Measurements from ENCODE around the gene SRL.

The SRL gene

GRCh38 chr16:4209666-4210065 is 32.2 kb downstream of the SRL start:
- no peak for ATAC-seq

DNA sequence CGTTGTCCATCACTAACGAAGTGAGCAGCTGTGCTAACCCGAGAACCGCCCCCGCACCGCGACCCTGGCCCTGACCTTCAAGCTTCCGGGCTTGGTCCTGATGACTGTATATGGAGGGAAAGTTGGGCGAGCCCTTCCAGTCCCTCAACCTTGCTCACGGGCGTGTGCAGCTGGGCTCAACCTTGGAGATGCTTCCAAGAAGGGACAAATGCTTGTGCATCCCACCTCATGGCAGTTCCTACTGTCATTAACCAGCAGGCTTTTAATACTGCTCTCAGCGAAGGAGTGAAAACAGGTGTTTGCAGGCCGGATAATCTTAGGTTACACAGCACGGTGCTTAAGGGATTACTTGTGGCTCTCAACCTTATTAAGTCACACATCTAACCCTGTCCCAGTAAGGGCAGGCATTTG is 33.5 kb downstream of the SRL start:
- no peak for ATAC-seq
- TF ChIP-seq GLIS3 (CRISPR knock-in tag; IDR thresholded peaks at IDR 0.05) (no peak), ZFP3 (CRISPR knock-in tag; IDR thresholded peaks at IDR 0.05) (no peak), ISL1 (CRISPR knock-in tag; IDR thresholded peaks at IDR 0.05) (no peak), ZC3H10 (CRISPR knock-in tag; IDR thresholded peaks at IDR 0.05) (no peak), ZNF8 (CRISPR knock-in tag; IDR thresholded peaks at IDR 0.05) (no peak), ZNF565 (CRISPR knock-in tag; conservative IDR thresholded peaks at IDR 0.05; ENCODE audit: low read depth) (no peak), TCF4 (CRISPR knock-in tag; IDR thresholded peaks at IDR 0.05; ENCODE audit: borderline replicate concordance) (no peak), PPARA (CRISPR knock-in tag; IDR thresholded peaks at IDR 0.05; ENCODE audit: borderline replicate concordance) (no peak)
- TF ChIP-seq, protein P1, sequence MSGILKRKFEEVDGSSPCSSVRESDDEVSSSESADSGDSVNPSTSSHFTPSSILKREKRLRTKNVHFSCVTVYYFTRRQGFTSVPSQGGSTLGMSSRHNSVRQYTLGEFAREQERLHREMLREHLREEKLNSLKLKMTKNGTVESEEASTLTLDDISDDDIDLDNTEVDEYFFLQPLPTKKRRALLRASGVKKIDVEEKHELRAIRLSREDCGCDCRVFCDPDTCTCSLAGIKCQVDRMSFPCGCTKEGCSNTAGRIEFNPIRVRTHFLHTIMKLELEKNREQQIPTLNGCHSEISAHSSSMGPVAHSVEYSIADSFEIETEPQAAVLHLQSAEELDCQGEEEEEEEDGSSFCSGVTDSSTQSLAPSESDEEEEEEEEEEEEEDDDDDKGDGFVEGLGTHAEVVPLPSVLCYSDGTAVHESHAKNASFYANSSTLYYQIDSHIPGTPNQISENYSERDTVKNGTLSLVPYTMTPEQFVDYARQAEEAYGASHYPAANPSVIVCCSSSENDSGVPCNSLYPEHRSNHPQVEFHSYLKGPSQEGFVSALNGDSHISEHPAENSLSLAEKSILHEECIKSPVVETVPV (CRISPR knock-in tag; IDR thresholded peaks at IDR 0.05), result no peak

More at GRCh38 chr16:4209666-4210065, 32.2 kb downstream of the SRL start:
- TF ChIP-seq TOX (CRISPR knock-in tag; IDR thresholded peaks at IDR 0.05; ENCODE audit: borderline replicate concordance) (no peak), ZNF565 (CRISPR knock-in tag; conservative IDR thresholded peaks at IDR 0.05; ENCODE audit: low read depth) (no peak), ZNF70 (CRISPR knock-in tag; IDR thresholded peaks at IDR 0.05) (no peak), ARNTL (CRISPR knock-in tag; IDR thresholded peaks at IDR 0.05; ENCODE audit: borderline replicate concordance, low read depth) (no peak), CSDC2 (CRISPR knock-in tag; IDR thresholded peaks at IDR 0.05) (no peak)

- ATAC-seq, result no peak
- no peak for TF ChIP-seq OSR1 (CRISPR knock-in tag; IDR thresholded peaks at IDR 0.05)
- no peak for TF ChIP-seq SNAI2 (CRISPR knock-in tag; IDR thresholded peaks at IDR 0.05)
- no peak for TF ChIP-seq ISL1 (CRISPR knock-in tag; IDR thresholded peaks at IDR 0.05)
- no peak for TF ChIP-seq ESRRG (CRISPR knock-in tag; IDR thresholded peaks at IDR 0.05)
- TF ChIP-seq ZNF565 (CRISPR knock-in tag; conservative IDR thresholded peaks at IDR 0.05; ENCODE audit: low read depth), result no peak
- TF ChIP-seq ZFP30 (CRISPR knock-in tag; IDR thresholded peaks at IDR 0.05), result no peak
Observed at GRCh38 chr16:4207683-4208340, 34.1 kb downstream of the SRL start.

- ATAC-seq, result no peak
Observed at GRCh38 chr16:4207229-4207628, 34.7 kb downstream of the SRL start.

DNA sequence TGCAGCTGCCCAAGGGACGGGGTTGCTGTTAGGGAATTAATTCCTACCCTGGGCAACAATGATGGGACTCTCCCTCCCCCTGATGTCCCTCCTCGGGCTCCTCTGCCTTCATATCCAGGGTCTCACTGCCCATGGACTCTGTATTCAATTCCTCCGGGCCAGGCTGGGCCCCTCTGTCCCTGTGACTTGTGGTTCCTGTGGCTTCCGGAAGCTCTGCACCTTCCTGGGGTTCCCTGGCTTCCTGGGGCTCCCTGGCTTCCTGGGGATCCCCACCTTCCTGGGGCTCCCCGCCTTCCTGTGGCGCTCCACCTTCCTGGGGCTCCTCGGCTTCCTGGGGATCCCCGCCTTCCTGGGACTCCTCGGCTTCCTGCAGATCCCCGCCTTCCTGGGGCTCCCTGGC is 35.2 kb downstream of the SRL start:
- no peak for ATAC-seq
- TF ChIP-seq SNAI2 (CRISPR knock-in tag; IDR thresholded peaks at IDR 0.05) (no peak), ZNF565 (CRISPR knock-in tag; conservative IDR thresholded peaks at IDR 0.05; ENCODE audit: low read depth) (no peak), BACH2 (CRISPR knock-in tag; IDR thresholded peaks at IDR 0.05; ENCODE audit: borderline replicate concordance) (no peak), ISL1 (CRISPR knock-in tag; IDR thresholded peaks at IDR 0.05) (no peak), TOX (CRISPR knock-in tag; IDR thresholded peaks at IDR 0.05; ENCODE audit: borderline replicate concordance) (no peak), ZNF70 (CRISPR knock-in tag; IDR thresholded peaks at IDR 0.05) (no peak), CSDC2 (CRISPR knock-in tag; IDR thresholded peaks at IDR 0.05) (no peak), OSR1 (CRISPR knock-in tag; IDR thresholded peaks at IDR 0.05) (no peak)
- TF ChIP-seq, protein P1 (CRISPR knock-in tag; IDR thresholded peaks at IDR 0.05), result no peak

More at GRCh38 chr16:4207229-4207628, 34.7 kb downstream of the SRL start:
- TF ChIP-seq, protein P2, sequence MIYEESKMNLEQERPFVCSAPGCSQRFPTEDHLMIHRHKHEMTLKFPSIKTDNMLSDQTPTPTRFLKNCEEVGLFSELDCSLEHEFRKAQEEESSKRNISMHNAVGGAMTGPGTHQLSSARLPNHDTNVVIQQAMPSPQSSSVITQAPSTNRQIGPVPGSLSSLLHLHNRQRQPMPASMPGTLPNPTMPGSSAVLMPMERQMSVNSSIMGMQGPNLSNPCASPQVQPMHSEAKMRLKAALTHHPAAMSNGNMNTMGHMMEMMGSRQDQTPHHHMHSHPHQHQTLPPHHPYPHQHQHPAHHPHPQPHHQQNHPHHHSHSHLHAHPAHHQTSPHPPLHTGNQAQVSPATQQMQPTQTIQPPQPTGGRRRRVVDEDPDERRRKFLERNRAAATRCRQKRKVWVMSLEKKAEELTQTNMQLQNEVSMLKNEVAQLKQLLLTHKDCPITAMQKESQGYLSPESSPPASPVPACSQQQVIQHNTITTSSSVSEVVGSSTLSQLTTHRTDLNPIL (CRISPR knock-in tag; IDR thresholded peaks at IDR 0.05; ENCODE audit: low read depth), result no peak

DNA sequence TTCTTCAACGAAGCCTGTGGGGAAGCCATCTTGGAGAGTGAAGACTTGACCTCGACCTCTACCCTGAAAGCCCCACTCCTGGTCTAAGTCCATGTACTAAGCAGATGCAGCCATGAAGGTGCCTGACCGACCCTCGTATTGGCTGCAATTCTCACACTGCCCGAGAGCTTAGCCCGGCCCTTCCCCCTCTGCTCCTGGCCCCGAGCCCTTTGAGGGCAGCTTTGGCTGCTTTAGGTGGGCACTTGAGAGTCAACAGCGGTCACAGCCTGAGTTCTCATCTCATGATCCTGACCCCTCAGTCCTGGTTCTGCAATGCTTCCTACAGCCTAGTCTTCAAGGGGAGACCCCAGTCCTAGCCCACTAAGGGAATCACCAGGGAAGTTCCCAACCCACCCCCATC is 35.9 kb downstream of the SRL start:
- no peak for ATAC-seq
- TF ChIP-seq ZNF70 (CRISPR knock-in tag; IDR thresholded peaks at IDR 0.05) (no peak), BACH2 (CRISPR knock-in tag; IDR thresholded peaks at IDR 0.05; ENCODE audit: borderline replicate concordance) (no peak), SNAI2 (CRISPR knock-in tag; IDR thresholded peaks at IDR 0.05) (no peak), CSDC2 (CRISPR knock-in tag; IDR thresholded peaks at IDR 0.05) (no peak), ZFP30 (CRISPR knock-in tag; IDR thresholded peaks at IDR 0.05) (no peak)
- TF ChIP-seq, protein P3, sequence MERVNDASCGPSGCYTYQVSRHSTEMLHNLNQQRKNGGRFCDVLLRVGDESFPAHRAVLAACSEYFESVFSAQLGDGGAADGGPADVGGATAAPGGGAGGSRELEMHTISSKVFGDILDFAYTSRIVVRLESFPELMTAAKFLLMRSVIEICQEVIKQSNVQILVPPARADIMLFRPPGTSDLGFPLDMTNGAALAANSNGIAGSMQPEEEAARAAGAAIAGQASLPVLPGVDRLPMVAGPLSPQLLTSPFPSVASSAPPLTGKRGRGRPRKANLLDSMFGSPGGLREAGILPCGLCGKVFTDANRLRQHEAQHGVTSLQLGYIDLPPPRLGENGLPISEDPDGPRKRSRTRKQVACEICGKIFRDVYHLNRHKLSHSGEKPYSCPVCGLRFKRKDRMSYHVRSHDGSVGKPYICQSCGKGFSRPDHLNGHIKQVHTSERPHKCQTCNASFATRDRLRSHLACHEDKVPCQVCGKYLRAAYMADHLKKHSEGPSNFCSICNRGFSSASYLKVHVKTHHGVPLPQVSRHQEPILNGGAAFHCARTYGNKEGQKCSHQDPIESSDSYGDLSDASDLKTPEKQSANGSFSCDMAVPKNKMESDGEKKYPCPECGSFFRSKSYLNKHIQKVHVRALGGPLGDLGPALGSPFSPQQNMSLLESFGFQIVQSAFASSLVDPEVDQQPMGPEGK (CRISPR knock-in tag; IDR thresholded peaks at IDR 0.05; ENCODE audit: borderline replicate concordance), result no peak
- TF ChIP-seq, protein P2 (CRISPR knock-in tag; IDR thresholded peaks at IDR 0.05; ENCODE audit: low read depth), result no peak
- TF ChIP-seq, protein P1 (CRISPR knock-in tag; IDR thresholded peaks at IDR 0.05), result no peak

Data from SK-N-SH treated with all-trans-retinoic acid at 6 μM for 48 hours (cell line).